Germinal center (tissue), 1 donor: ENCODE results near the gene CLDN6.

Source experiments
- DNase-seq: peaks from one replicate; pipeline ENCODE4 v3.0.0; 2012; ENCODE audit warnings: mixed read lengths, low spot score

Gene CLDN6

DNA sequence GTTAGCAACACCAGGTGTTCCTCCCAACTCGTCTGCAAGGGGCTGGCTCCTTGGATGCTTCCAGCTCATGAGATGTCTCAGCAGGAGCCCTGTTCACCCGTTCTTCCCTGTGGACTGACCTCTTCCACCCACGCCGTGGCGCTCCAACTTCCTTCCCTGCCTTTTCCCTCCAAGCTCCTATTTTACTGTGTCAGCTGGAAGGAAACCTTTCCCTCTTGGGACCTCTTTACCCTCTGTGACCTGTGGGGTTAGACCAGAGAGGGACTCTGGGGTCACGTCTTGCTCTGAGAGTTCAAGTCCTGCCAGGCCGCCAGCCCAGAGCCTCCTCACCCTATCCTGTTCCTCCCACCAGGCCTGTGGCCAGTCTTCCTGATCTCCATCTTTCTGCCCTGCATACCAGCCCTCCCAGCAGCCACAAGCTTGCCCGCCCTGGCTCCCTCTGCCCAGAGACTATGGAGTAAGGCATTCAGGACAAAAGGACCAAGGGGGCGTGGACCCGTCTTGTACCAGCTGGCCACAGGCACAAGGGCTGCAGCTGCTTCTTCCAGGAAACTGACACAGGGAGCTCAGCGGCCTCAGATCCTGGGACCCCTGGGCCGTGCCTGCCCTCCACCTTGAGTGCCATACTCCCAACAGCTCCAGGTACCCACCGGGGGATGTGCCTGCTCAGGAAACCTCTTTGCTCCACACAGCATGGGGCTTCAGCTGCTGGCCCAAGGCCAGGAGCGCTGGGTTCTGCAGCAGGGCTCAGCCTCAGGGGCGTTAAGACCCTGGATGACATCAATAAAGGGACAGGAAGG, 45.8 kb downstream of the CLDN6 start:
- DNase-seq, result no peak

DNA sequence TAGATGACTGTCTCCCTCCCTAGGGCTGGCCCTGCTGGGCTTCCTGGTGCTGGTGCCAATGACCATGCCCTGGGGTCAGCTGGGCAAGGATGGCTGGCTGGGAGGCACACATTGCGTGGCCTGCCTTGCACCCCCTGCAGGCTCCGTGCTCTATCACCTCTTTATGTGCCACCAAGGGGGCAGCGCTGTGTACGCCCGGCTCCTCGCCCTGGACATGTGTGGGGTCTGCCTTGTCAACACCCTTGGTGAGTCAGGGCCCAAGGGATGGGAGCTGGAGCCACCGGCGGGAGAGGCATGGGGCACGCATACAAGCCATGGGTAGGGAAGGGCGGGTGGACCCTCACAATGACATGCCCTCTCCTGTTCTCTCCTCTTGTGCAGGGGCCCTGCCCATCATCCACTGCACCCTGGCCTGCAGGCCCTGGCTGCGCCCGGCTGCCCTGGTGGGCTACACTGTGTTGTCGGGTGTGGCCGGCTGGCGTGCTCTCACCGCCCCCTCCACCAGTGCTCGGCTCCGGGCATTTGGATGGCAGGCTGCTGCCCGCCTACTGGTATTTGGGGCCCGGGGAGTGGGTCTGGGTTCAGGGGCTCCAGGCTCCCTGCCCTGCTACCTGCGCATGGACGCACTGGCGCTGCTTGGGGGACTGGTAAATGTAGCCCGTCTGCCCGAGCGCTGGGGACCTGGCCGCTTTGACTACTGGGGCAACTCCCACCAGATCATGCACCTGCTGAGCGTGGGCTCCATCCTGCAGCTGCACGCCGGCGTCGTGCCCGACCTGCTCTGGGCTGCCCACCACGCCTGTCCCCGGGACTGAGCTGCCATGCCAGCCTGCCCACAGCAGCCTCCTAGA, 46.6 kb downstream of the CLDN6 start:
- DNase-seq, result no peak

DNA sequence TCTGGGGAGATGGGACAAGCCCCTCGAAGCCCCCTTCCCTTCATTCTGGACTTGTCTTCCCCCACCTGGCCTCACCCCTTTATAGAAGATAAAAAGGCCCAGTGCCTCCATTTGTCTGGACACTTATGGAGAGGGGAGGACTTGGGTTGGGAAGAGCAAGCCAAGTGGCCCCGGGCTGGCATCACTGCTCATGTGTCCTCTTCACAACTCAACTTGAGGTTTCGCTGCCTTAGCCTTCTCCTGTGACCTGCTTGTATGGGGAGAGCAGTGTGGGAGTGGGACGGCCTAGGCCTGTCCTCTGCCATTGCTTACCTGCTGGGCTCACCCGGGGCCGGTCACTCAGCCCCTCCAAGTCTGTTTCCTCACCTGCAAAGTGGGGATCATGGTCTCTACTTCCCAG, 47.4 kb downstream of the CLDN6 start:
- no peak for DNase-seq

DNA sequence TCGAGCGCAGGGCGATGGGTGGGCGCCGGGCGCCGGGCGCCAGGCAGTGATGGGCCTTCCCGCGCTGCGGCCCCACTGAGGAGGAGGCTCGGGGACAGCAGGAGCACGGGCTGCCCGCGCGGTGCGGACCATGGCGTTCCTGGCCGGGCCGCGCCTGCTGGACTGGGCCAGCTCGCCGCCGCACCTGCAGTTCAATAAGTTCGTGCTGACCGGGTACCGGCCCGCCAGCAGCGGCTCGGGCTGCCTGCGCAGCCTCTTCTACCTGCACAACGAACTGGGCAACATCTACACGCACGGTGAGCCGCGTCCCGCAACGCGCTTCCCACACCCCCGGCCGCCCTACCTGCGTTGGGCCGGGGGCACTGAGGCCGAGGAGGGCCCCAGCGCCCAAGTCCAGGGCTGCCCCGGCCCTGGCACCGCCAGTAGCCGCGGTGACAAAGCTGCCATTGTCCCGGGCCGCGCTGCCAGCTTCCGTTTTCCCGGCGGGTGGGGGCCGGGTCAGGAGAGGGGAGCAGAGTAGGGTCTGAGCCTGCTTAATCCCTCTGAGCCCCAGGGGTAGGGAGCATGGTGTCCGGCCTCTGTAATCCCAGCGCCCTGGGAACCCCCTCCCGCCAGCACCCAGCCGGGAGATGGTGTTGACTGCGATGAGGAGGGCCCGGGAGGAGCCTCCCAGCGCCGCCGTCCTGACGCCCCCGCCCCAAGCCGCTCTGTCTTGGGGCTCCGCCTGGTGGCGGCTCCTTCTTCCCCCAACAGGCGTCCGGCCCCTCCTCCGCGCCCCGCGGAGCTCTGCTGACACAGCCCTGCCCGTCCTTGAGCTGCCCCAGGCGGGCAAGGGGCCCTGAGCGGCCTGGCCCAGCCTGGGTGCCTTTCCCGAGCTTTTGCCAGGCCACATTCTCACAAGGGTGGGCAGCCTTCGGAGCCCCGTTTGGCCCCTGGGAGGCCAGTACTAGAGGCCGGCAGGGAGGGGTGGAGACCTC, 48.1 kb downstream of the CLDN6 start:
- DNase-seq, result peak; percentile 74

DNA sequence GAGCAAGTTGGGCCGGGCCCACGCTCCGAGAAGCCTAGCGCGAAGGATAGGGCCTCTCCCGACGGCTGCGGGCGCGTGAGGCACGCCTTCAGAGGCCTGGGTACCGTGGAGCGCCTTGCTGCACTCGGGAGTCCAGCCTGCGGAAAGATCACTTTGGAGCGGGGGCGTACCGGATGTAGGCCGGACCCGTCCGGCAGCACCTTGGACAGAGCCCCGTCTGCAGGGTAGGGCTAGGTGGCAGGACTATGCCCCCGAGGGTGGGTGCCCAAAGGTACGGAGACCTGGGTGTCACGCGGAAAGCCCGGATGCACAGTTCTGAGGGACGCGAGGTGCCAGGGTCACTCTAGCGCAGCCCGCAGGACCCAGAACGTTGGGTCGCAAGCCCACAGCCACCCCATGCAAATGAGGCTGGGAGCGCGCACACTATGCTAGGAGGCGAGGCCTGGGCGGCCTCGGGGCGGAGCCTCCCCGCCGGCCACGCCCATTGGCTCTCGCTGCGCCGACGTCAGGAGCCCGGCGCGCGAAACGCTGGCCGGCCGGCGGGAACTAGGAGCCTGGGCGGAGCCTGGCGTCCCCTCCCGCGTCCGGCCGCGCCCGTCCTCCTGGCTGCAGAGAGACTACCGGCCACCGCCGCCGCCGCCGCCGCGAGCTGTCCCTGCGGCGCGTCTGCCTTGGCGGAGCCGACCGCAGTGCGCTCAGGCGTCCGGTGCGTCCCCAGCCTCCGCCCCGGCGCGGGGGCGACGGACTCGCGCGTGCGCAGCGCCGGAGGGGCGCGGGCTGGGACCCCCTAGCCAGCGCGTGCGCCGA, 49.0 kb downstream of the CLDN6 start, which contains the start of gene PAQR4:
PAQR4 (plus strand) TSS at position 611 of the 807 bp plus-strand sequence. CDS start 327 bp downstream, outside the sequence.
- DNase-seq, result peak; percentile 92

DNA sequence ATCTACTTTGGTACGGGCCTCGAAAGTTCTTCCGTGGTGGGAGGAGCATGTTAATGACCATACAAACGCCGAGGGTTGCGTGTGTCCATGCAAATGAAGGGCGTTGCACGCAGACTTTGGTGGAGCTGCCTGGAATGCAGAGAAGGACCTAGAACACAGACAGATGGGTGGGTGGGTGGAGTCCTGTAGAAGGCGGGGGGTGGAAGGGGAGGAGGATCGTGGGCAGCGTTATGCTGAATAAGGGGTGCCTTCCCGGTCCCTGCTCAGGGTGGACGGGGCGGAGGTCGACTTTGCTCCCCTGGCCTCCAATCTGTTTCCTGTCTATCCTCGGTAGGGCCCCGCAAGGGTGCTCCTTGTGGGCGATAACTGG, 49.6 kb downstream of the CLDN6 start:
- DNase-seq, result peak; percentile 69

DNA sequence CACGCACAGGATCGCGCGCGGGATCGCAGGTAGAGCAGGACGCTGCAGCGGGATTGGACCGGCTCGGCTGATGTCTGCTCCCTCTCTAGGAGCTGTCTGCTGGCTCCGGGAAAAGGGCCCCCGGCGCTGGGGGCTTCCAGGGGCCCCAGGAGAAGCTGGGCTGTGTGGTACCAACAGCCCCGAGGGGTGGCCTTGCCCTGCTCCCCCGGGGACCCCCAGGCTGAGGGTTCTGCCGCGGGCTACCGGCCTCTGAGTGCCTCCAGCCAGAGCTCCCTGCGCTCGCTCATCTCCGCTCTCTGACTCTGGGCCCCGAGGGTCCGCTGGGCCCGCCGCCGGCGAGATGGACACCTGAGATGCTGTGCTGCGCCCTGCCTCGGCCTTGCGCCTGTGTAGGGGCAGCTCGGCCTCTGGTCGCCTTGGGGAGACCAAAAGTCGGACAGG, 50.2 kb downstream of the CLDN6 start:
- DNase-seq, result no peak

DNA sequence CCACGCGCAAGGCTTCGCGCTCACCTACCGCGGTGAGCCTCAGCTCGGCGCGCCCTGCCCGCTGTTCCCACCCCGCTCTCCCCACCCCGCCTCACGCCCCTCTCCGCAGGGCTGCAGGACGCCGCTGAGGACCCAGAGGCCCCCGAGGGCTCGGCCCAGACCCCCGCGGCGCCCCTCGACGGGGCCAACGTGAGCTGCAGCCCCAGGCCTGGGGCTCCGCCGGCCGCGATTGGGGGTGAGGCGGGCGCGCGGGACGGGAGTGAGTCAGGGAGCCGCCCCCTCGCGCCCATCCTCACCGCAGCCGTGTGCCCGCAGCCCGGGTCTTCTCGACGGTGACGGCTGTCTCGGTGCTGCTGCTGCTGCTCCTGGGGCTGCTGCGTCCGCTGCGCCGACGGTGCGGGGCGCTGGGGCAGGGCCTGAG, 50.8 kb downstream of the CLDN6 start:
- no peak for DNase-seq

DNA sequence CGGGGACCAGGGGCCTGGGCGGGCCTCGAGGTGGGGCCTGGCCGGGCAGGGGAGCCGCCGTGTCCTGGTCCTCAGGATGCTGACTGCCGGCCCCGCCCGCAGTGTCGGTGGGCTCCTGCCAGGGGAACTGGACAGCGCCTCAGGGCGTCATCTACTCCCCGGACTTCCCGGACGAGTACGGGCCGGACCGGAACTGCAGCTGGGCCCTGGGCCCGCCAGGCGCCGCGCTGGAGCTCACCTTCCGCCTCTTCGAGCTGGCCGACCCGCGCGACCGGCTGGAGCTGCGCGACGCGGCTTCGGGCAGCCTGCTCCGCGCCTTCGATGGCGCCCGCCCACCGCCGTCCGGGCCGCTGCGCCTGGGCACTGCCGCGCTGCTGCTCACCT, 51.2 kb downstream of the CLDN6 start:
- DNase-seq, result peak; percentile 43

DNA sequence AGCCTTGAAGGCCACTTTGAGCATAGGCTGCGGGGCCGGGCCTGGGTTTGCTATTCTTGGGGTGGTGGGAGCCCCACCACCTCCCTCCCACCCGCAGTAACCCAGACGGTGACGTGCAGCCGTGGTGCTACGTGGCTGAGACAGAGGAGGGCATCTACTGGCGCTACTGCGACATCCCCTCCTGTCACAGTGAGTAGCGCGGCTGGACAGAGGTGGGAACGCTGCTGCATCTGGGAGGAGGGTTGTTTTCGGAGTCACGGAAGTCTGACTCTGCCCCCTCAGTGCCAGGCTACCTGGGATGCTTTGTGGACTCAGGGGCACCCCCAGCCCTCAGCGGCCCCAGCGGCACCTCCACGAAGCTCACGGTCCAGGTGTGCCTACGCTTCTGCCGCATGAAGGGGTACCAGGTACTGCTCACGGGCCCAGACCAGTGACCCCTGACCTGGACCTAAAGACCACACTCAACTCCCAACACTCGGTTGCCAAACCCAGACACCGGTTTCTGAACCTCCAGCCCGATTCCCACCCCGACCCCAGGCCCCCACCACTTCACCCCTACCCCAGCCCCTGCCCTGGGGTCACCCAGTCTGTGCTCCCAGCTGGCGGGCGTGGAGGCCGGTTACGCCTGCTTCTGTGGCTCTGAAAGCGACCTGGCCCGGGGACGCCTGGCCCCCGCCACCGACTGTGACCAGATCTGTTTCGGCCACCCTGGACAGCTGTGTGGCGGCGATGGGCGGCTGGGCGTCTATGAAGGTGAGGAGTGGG, 51.8 kb downstream of the CLDN6 start:
- DNase-seq, result no peak
